Activated naive CD8-positive, alpha-beta T cell treated with anti-CD3 and anti-CD28 coated beads, Interleukin-2, amount 50 U/mL, for 16 hours (primary cell): ENCODE results near the gene ARMC3.
"Not testable (repeated sequence)": the region's sequence is repeated elsewhere in the genome, so short reads cannot be mapped to it uniquely, and the experiment has no call there.

Experiments
- DNase-seq: peaks from one replicate; pipeline ENCODE4 v3.0.0-alpha.2; 2020; ENCODE audit warnings: low read depth, low spot score

Gene ARMC3

DNA sequence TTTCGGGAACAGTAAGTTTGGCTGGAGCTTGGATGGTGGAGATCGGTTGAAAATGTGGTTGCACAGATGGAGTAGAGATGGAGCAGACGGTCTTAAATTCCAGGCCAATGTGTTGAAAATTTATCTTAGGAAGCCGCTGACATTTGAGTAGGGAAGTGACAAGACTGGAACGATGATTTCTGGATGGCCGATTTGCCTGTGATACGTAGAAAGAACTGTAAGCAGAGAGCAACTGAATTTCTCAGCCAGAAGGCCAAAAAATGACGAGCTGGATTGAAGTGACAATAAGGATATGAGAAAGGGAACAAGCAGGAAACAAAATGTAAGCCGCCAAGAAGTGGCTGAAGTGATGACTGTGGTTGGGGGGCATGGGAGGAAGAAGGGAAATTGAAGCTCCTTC is 687 bp upstream of the ARMC3 start:
- DNase-seq: no peak

GRCh38 chr10:22929053-22929452 is 1.2 kb downstream of the ARMC3 start:
- DNase-seq: not testable (repeated sequence)

DNA sequence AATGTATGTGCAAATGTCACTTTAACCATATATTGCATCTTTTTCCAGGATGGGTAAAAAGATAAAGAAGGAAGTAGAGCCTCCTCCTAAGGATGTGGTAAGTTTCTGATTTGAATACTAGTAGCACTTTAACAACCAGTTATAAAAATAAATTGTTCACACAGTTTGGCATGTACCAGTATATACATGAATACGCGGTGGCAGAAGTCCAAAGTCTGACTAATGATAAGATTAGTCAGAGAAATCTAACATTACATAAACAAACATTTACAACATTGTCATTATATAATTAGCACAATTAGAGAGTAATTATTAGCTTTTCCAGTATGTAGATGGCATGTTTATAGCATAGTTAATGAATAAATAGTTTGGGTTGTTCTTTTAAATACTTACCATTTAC is 4.1 kb downstream of the ARMC3 start:
- DNase-seq: no peak

DNA sequence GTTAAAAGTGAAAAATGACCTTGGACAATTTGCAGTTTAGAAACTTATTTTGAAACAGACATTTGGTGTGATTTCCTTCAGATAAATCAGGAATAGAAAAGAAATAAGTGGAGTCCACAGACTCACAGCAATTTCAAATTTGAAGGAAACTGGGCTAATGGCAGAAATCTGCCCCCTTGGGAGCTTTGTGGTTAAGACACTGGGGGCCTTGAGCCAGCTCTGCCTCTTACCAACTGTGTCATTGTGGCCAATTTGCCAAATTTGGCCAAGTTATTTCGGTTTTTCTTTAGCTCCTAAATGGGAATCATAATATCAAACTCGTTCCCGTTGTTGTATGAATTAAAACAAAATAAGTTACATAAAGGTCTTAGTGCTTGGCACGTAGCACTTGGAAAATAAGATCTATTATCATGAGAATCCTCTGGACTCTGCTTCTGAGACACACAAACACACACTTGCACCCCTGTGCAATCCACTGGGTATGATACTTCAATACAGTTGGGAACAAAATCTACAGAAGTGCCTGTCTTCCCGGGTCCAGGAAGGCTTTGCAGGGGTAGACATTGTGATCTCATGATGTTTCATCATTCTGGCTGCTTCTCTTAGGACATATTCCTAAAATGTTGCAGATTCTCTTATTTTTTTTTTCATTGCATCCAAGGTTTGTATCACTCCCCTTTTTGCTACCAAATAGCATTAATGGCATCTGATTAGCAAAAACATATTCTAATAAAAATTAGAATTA is 4.9 kb downstream of the ARMC3 start:
- DNase-seq: no peak

GRCh38 chr10:22934726-22935125 is 6.9 kb downstream of the ARMC3 start:
- DNase-seq: no peak

GRCh38 chr10:22942437-22942836 is 14.6 kb downstream of the ARMC3 start:
- DNase-seq: no peak

GRCh38 chr10:22945934-22946673 is 18.3 kb downstream of the ARMC3 start:
- DNase-seq: no peak

DNA sequence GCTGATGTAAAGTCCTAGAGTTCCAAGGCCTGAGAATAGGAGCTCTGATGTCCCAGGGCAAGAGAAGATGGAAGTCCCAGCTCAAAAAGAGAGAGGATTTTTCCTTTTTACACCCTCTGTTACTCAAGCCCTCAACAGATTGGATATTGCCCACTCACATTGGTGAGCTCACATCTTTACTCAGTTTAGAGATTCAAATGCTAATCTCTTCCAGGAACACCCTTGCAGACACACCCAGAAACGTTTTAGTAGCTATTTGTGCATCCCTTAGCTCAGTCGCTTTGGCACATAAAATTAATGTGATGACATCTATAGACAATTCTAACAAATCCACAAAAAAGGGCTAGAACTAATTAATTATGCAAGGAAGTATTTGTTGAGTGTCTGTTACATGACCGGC is 27.1 kb downstream of the ARMC3 start:
- no peak for DNase-seq

GRCh38 chr10:22958338-22958737 is 30.5 kb downstream of the ARMC3 start:
- no peak for DNase-seq

- no peak for DNase-seq
These were observed 31.4 kb downstream of the ARMC3 start for GRCh38 chr10:22959292-22959691.

- DNase-seq: no peak
These were observed 32.1 kb downstream of the ARMC3 start for GRCh38 chr10:22959950-22960349.

- no peak for DNase-seq
These were observed 35.0 kb downstream of the ARMC3 start for GRCh38 chr10:22962817-22963216.

GRCh38 chr10:22969704-22970103 is 41.9 kb downstream of the ARMC3 start:
- no peak for DNase-seq

GRCh38 chr10:22976534-22976933 is 48.7 kb downstream of the ARMC3 start:
- no peak for DNase-seq

- DNase-seq: no peak
These were observed 49.9 kb downstream of the ARMC3 start for GRCh38 chr10:22977751-22978150.

- no peak for DNase-seq
These were observed 50.4 kb downstream of the ARMC3 start for GRCh38 chr10:22978287-22978686.

DNA sequence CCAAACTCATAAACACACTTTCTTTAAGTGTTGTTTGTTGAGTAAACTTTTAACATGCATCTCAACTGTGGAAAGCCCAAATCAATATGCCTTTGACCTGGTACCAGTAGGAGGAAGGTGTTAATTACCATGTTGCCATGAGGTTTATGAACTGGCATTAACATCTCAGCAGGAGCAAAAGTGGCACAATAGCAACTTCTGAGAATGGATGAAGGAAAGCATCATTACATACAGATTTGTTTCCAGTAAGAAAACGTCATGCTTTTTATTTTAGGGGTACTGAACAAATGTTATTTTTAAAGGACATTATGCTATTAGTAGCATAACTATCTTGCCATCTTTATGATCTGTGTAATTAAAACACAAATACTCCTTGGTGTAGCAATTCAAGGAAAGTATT is 51.1 kb downstream of the ARMC3 start:
- no peak for DNase-seq

- no peak for DNase-seq
These were observed 53.0 kb downstream of the ARMC3 start for GRCh38 chr10:22980822-22981221.

DNA sequence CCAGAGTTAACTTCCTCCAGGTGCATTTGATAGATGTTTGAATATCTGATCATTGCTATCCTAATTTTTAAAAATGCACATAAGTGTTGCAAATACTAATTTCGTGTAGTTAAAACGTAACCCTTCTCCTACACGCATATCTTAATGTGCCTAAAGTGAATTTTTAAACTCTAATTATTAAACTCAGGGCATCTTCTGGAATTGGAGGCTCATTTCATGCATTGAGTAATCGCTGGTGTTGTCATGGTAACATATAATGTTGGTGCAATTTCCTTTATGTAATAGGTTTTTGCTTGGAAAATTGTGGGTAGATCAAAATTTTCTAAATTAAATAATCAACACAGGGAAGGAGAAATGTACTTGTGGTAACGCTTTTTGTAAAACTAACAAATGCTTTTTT is 56.2 kb downstream of the ARMC3 start:
- no peak for DNase-seq

DNA sequence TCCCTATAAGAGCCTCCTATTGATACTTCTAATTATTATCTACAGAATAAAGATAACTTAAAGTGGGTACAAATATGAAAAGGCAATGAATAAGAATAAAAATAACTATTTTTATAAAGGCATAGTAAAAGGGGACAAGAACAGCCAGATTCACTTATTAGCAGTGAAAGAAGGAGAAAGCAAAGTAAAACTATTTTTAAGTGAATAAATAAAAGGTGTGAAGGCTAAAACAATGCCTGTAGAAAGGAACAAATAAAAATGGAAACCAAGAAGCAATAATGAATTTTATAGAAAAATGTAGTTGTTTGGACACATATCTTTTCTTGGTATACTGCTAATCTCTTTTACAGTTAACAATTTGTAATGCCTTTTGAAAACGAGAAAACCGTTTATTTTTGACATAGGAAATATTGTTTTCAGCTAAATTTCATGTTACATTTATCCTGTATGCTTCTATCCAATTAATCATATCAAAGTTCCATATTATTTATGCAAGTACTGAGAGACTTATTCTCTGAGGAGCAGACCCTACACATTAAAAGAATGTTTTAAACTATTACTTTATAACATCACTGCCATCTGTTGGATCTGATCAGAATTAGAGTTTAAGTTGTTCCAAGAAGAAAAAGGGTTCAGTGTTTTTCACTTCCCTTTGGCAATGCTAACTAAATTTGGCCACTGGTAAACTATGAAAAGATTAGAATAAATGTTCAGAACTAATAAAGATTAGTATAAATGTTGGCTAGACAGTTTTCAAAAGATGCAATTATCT is 59.1 kb downstream of the ARMC3 start:
- no peak for DNase-seq

DNA sequence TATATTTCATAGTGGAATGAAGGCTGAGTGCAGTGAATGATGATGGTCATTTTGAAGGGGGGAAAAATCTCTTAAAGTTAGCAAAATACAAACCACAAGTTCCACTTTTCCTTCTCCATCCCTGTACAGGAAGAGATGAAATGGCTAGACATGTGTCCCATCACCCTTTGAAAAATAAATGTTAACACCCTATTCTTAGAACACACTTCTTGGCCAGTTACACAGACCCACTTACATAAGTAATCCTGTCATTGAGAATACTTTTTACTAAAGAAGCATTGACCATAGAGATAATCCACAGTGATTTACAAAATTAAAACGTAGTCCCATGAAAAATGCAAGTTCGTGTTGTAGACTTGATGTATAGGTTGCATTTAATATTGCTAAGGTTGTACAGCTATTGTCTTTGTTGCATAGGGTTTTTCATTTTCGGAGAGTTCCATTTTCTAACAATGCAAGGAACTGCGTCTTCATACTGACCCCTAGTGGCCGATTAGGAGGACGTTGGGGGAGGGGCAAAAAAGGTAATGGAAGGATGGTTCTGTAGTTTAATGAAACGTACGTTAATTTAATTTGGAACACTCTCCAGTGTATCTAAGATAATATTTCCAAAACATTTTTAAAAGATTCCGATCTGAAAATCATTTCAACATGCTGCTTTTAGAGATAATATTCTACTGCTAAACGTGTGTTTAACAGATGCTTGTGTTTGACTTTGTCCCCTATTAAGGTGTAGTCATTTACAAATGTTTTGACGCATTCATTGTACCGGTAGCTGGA is 60.9 kb downstream of the ARMC3 start:
- peak; percentile 39 for DNase-seq

GRCh38 chr10:22990443-22990842 is 62.6 kb downstream of the ARMC3 start:
- DNase-seq: no peak
